ENCODE data around the gene SYCP2. TPM values are rescaled to one million over a fixed set of nuclear protein-coding genes. Genes with fewer than 3 reads are reported as not detected.

SYCP2 gene
- total and polyA plus RNA-seq, 2 of the 8 experiments (the other 6 are each of a cell fraction or from before 2014, with no cell fraction given): 0.02 to 0.50 TPM

GRCh38 chr20:59835057-59835447 lies 98.4 kb downstream of the SYCP2 start (continued):
- TF ChIP-seq RNF2 (IDR thresholded peaks at IDR 0.05; ENCODE audit: borderline replicate concordance, low read depth, low read length, missing control alignments, poor library complexity, severe bottlenecking): no peak
- TF ChIP-seq NANOG (IDR thresholded peaks at IDR 0.05; ENCODE audit: insufficient read depth, low read depth, low read length, poor library complexity, severe bottlenecking): no peak
- no peak for TF ChIP-seq EGR1 (IDR thresholded peaks at IDR 0.05; ENCODE audit: borderline replicate concordance, low read depth, low read length)
- no peak for TF ChIP-seq TAF7 (optimal IDR thresholded peaks at IDR 0.05; ENCODE audit: borderline replicate concordance, low read depth, low read length)
- no peak for TF ChIP-seq TAF1 (IDR thresholded peaks at IDR 0.05; ENCODE audit: low read depth, low read length)
- no peak for TF ChIP-seq RBBP5 (IDR thresholded peaks at IDR 0.05; ENCODE audit: borderline replicate concordance, low read depth, low read length)
- TF ChIP-seq SP4 (IDR thresholded peaks at IDR 0.05; ENCODE audit: low read length): no peak
- TF ChIP-seq TCF12 (IDR thresholded peaks at IDR 0.05; ENCODE audit: low read depth, low read length): no peak
- TF ChIP-seq FOSL1 (IDR thresholded peaks at IDR 0.05; ENCODE audit: insufficient read depth, low read depth, low read length): no peak
- TF ChIP-seq CREB1 (IDR thresholded peaks at IDR 0.05): no peak

Measured in H1 (cell line).